ENCODE results near the gene D2HGDH. TPM values are rescaled to one million over a fixed set of nuclear protein-coding genes. Genes with fewer than 3 reads are reported as not detected.

The D2HGDH gene
- total and polyA plus RNA-seq, 2 experiments from 2014 or later = 3.7 to 17.3 TPM

DNA sequence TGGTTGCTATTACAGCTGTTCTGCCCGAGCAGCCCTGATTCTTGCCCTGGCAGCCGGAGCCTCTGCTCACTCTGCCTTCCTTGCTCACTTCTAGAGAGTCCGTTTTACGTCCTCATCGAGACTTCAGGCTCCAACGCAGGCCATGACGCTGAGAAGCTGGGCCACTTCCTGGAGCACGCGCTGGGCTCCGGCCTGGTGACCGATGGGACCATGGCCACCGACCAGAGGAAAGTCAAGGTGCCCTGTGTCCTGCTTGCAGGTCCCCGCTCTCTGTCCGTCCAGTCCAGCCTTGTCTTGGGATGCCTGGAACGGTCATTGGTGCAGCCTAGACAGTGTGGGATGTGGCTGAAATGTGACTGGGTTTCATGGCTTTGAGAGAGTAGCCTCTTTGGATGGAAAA lies 16.7 kb downstream of the D2HGDH start (continued):
- TF ChIP-seq, protein P1, sequence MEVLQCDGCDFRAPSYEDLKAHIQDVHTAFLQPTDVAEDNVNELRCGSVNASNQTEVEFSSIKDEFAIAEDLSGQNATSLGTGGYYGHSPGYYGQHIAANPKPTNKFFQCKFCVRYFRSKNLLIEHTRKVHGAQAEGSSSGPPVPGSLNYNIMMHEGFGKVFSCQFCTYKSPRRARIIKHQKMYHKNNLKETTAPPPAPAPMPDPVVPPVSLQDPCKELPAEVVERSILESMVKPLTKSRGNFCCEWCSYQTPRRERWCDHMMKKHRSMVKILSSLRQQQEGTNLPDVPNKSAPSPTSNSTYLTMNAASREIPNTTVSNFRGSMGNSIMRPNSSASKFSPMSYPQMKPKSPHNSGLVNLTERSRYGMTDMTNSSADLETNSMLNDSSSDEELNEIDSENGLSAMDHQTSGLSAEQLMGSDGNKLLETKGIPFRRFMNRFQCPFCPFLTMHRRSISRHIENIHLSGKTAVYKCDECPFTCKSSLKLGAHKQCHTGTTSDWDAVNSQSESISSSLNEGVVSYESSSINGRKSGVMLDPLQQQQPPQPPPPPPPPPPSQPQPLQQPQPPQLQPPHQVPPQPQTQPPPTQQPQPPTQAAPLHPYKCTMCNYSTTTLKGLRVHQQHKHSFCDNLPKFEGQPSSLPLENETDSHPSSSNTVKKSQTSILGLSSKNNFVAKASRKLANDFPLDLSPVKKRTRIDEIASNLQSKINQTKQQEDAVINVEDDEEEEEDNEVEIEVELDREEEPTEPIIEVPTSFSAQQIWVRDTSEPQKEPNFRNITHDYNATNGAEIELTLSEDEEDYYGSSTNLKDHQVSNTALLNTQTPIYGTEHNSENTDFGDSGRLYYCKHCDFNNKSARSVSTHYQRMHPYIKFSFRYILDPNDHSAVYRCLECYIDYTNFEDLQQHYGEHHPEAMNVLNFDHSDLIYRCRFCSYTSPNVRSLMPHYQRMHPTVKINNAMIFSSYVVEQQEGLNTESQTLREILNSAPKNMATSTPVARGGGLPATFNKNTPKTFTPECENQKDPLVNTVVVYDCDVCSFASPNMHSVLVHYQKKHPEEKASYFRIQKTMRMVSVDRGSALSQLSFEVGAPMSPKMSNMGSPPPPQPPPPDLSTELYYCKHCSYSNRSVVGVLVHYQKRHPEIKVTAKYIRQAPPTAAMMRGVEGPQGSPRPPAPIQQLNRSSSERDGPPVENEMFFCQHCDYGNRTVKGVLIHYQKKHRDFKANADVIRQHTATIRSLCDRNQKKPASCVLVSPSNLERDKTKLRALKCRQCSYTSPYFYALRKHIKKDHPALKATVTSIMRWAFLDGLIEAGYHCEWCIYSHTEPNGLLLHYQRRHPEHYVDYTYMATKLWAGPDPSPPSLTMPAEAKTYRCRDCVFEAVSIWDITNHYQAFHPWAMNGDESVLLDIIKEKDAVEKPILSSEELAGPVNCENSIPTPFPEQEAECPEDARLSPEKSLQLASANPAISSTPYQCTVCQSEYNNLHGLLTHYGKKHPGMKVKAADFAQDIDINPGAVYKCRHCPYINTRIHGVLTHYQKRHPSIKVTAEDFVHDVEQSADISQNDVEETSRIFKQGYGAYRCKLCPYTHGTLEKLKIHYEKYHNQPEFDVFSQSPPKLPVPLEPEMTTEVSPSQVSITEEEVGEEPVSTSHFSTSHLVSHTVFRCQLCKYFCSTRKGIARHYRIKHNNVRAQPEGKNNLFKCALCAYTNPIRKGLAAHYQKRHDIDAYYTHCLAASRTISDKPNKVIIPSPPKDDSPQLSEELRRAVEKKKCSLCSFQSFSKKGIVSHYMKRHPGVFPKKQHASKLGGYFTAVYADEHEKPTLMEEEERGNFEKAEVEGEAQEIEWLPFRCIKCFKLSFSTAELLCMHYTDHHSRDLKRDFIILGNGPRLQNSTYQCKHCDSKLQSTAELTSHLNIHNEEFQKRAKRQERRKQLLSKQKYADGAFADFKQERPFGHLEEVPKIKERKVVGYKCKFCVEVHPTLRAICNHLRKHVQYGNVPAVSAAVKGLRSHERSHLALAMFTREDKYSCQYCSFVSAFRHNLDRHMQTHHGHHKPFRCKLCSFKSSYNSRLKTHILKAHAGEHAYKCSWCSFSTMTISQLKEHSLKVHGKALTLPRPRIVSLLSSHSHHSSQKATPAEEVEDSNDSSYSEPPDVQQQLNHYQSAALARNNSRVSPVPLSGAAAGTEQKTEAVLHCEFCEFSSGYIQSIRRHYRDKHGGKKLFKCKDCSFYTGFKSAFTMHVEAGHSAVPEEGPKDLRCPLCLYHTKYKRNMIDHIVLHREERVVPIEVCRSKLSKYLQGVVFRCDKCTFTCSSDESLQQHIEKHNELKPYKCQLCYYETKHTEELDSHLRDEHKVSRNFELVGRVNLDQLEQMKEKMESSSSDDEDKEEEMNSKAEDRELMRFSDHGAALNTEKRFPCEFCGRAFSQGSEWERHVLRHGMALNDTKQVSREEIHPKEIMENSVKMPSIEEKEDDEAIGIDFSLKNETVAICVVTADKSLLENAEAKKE (CRISPR knock-in tag; IDR thresholded peaks at IDR 0.05) = no peak
- no peak for TF ChIP-seq CREB1 (CRISPR knock-in tag; IDR thresholded peaks at IDR 0.05; ENCODE audit: low read depth)
- no peak for TF ChIP-seq ZNF114 (CRISPR knock-in tag; IDR thresholded peaks at IDR 0.05)

DNA sequence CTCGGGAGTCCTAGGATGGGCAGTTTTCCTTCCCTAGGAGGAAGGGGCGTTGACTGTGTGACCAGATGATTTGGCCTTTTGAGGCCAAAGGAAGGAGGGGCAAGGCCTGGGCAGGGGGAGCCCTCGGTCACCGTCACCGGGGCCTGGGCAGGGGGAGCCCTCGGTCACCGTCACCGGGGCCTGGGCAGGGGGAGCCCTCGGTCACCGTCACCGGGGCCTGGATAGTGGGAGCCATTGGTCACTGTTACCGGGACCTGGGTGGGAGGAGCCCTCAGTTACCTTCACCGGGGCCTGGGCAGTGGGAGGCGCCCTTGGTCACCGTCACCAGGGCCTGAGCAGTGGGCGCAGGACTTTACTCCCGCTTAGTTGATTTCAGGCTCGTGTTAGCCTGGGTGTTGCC lies 17.3 kb downstream of the D2HGDH start:
- Histone ChIP-seq H3K36me3 (ENCODE audit: insufficient read depth) (no peaks in the 10 kb centered on the region), H2AFZ (no peak overlapping the region), H3K9me2 (ENCODE audit: insufficient read depth) (no peaks in the 10 kb centered on the region), H3K4me2 (no peak overlapping the region), H3K27ac (ENCODE audit: low read depth) (no peak overlapping the region), H3K4me3 (no peak overlapping the region), H3F3A (replicated peaks; ENCODE audit: low read depth) (no peaks in the 10 kb centered on the region), H3K79me2 (replicated peaks; ENCODE audit: insufficient read depth) (no peaks in the 10 kb centered on the region), H3K4me1 (ENCODE audit: insufficient read depth) (no peaks in the 10 kb centered on the region), H4K20me1 (replicated peaks; ENCODE audit: insufficient read depth) (no peaks in the 10 kb centered on the region), H3K27me3 (ENCODE audit: insufficient read depth) (no peaks in the 10 kb centered on the region)
- Mint-ChIP-seq H3K4me1 (no peaks in the 10 kb centered on the region), H3K4me3 (no peak overlapping the region), H3K27ac (no peak overlapping the region), H3K9me3 (no peaks in the 10 kb centered on the region), H3K27me3 (ENCODE audit: insufficient read depth, low read depth, poor library complexity) (peaks cover 2% of the 10 kb centered on the region), H3K36me3 (ENCODE audit: low read depth) (peaks cover 17% of the 10 kb centered on the region)
- ATAC-seq (no peak), DNase-seq (ENCODE audit: low spot score) (no peak)
- TF ChIP-seq, protein P2, sequence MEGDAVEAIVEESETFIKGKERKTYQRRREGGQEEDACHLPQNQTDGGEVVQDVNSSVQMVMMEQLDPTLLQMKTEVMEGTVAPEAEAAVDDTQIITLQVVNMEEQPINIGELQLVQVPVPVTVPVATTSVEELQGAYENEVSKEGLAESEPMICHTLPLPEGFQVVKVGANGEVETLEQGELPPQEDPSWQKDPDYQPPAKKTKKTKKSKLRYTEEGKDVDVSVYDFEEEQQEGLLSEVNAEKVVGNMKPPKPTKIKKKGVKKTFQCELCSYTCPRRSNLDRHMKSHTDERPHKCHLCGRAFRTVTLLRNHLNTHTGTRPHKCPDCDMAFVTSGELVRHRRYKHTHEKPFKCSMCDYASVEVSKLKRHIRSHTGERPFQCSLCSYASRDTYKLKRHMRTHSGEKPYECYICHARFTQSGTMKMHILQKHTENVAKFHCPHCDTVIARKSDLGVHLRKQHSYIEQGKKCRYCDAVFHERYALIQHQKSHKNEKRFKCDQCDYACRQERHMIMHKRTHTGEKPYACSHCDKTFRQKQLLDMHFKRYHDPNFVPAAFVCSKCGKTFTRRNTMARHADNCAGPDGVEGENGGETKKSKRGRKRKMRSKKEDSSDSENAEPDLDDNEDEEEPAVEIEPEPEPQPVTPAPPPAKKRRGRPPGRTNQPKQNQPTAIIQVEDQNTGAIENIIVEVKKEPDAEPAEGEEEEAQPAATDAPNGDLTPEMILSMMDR (conservative IDR thresholded peaks at IDR 0.05; ENCODE audit: low read depth in 2 of 2) = peak in 1 of 2 experiments; percentile 23; a peak in 2 of 4 replicates
- TF ChIP-seq, protein P3, sequence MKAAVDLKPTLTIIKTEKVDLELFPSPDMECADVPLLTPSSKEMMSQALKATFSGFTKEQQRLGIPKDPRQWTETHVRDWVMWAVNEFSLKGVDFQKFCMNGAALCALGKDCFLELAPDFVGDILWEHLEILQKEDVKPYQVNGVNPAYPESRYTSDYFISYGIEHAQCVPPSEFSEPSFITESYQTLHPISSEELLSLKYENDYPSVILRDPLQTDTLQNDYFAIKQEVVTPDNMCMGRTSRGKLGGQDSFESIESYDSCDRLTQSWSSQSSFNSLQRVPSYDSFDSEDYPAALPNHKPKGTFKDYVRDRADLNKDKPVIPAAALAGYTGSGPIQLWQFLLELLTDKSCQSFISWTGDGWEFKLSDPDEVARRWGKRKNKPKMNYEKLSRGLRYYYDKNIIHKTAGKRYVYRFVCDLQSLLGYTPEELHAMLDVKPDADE (IDR thresholded peaks at IDR 0.05) = no peak
